IMR-90 (cell line): ENCODE measurements around the gene RETN. TPM values are rescaled to one million over a fixed set of nuclear protein-coding genes. Genes with fewer than 3 reads are reported as not detected.

ENCODE experiments used
- ATAC-seq: fragments of 200-7000 bp; cut with Tn5 transposase; 2 replicates; pipeline ENCODE4 v1.9.1; 2020; ENCODE audit warnings: low read depth, mild to moderate bottlenecking, moderate library complexity
- BruUV-seq: library from RNA; stranded (reverse); fragments of 400-500 nt; replicated peaks from 2 replicates; lab custom pipeline; 2021; lab: Mats Ljungman, UMichigan
- CTCF ChIA-PET: fragments of 300-600 bp; formaldehyde crosslinking; extraction: SDS; loops from one replicate; lab custom pipeline; 2021; ENCODE audit warnings: antibody characterized with exemption; lab: Yijun Ruan, JAX
- POLR2A ChIA-PET: fragments of 300-600 bp; sonication (Branson Sonifier 250); formaldehyde crosslinking; loops from one replicate; lab custom pipeline; 2022; ENCODE audit warnings: antibody characterized with exemption; ENCODE audit not compliant: unreplicated experiment; lab: Charles Lee
- DNase-seq: peaks from one replicate; pipeline ENCODE4 v3.0.0; 2013
- H2AFZ ChIP-seq: replicated peaks from 2 replicates; pipeline ENCODE3; 2013; ENCODE audit warnings: low read length, mild to moderate bottlenecking; ENCODE audit not compliant: poor library complexity
- H2AK5ac ChIP-seq: 2 replicates; pipeline ENCODE4 v1.6.1; 2013; ENCODE audit warnings: low read depth, low read length, inconsistent platforms
- H2AK9ac ChIP-seq: replicated peaks from 2 replicates; pipeline ENCODE3; 2013; ENCODE audit warnings: mild to moderate bottlenecking, low read depth, low read length, moderate library complexity; ENCODE audit not compliant: poor library complexity
- H2BK120ac ChIP-seq: 2 replicates; pipeline ENCODE4 v1.6.1; 2013; ENCODE audit warnings: low read depth, low read length, inconsistent platforms
- H2BK15ac ChIP-seq: 3 replicates; pipeline ENCODE4 v1.6.1; 2013; ENCODE audit warnings: low read depth, low read length, inconsistent platforms
- H2BK20ac ChIP-seq: 2 replicates; pipeline ENCODE4 v1.6.1; 2013; ENCODE audit warnings: low read depth, mild to moderate bottlenecking, inconsistent platforms, low read length, moderate library complexity
- H2BK5ac ChIP-seq: 2 replicates; pipeline ENCODE4 v1.6.1; 2013; ENCODE audit warnings: mild to moderate bottlenecking, low read depth, low read length, inconsistent platforms; ENCODE audit not compliant: poor library complexity, severe bottlenecking
- H3K14ac ChIP-seq: replicated peaks from 2 replicates; pipeline ENCODE4 v1.6.1; 2013; ENCODE audit warnings: low read depth, low read length, inconsistent platforms
- H3K18ac ChIP-seq: 2 replicates; pipeline ENCODE4 v1.6.1; 2013; ENCODE audit warnings: low read depth, low read length, control low read depth
- H3K23ac ChIP-seq: 2 replicates; pipeline ENCODE4 v1.6.1; 2013; ENCODE audit warnings: low read depth, low read length, inconsistent platforms
- H3K27ac ChIP-seq: 2 replicates; pipeline ENCODE4 v1.5.1; 2013; ENCODE audit warnings: mild to moderate bottlenecking, control low read depth, low read length; ENCODE audit not compliant: insufficient read depth
- H3K27me3 ChIP-seq: 2 replicates; pipeline ENCODE4 v1.6.1; 2013; ENCODE audit warnings: low read length; ENCODE audit not compliant: control insufficient read depth, insufficient read depth
- H3K36me3 ChIP-seq: 2 replicates; pipeline ENCODE4 v1.6.1; 2013; ENCODE audit warnings: low read length, mixed read lengths; ENCODE audit not compliant: control insufficient read depth, insufficient read depth
- H3K4ac ChIP-seq: 2 replicates; pipeline ENCODE4 v1.6.1; 2013; ENCODE audit warnings: low read depth, low read length, inconsistent platforms
- H3K4me1 ChIP-seq: 2 replicates; pipeline ENCODE4 v1.6.1; 2013; ENCODE audit warnings: low read length, mixed read lengths; ENCODE audit not compliant: control insufficient read depth, insufficient read depth
- H3K4me2 ChIP-seq: 2 replicates; pipeline ENCODE4 v1.6.1; 2013; ENCODE audit warnings: low read depth, mild to moderate bottlenecking, control low read depth, low read length, moderate library complexity
- H3K4me3 ChIP-seq: 2 replicates; pipeline ENCODE4 v1.5.1; 2013; ENCODE audit warnings: low read depth, mild to moderate bottlenecking, control low read depth, low read length, moderate library complexity; ENCODE audit not compliant: insufficient read depth
- H3K56ac ChIP-seq: 2 replicates; pipeline ENCODE4 v1.6.1; 2013; ENCODE audit warnings: low read length, inconsistent platforms; ENCODE audit not compliant: insufficient read depth; ENCODE audit errors: extremely low read depth
- H3K79me1 ChIP-seq, 2 experiments: 2 replicates each; pipeline ENCODE4 v1.6.1; 2013; ENCODE audit warnings: low read length in 2 of 2, inconsistent platforms in 1 of 2, low read depth in 1 of 2
- H3K9ac ChIP-seq: 2 replicates; pipeline ENCODE4 v1.6.1; 2013; ENCODE audit warnings: low read depth, low read length, control low read depth
- H3K9me1 ChIP-seq: 2 replicates; pipeline ENCODE4 v1.6.1; 2013; ENCODE audit warnings: low read length, inconsistent platforms; ENCODE audit not compliant: insufficient read depth
- H3K9me3 ChIP-seq: 2 replicates; pipeline ENCODE4 v1.6.1; 2013; ENCODE audit warnings: low read length; ENCODE audit not compliant: control insufficient read depth, insufficient read depth
- H4K20me1 ChIP-seq: 2 replicates; pipeline ENCODE4 v1.6.1; 2013; ENCODE audit warnings: low read length, inconsistent platforms; ENCODE audit not compliant: insufficient read depth
- H4K5ac ChIP-seq: 2 replicates; pipeline ENCODE4 v1.6.1; 2013; ENCODE audit warnings: mild to moderate bottlenecking, low read depth, low read length, control low read depth
- H4K8ac ChIP-seq, 2 experiments: 2 replicates each; pipeline ENCODE4 v1.6.1; 2013; ENCODE audit warnings: low read depth in 2 of 2, low read length in 2 of 2, control low read depth in 1 of 2, inconsistent platforms in 1 of 2
- H4K91ac ChIP-seq: 2 replicates; pipeline ENCODE4 v1.6.1; 2013; ENCODE audit warnings: low read depth, low read length, inconsistent platforms; ENCODE audit not compliant: insufficient read depth
- BHLHE40 ChIP-seq: fragments of 150-350 bp; IDR thresholded peaks from 2 replicates; pipeline ENCODE4 v1.6.1; 2016; ENCODE audit warnings: mild to moderate bottlenecking, low read depth, low read length
- CEBPB ChIP-seq: IDR thresholded peaks from 2 replicates; pipeline ENCODE4 v1.6.1; 2012; ENCODE audit warnings: low read depth, low read length, improper control_type of control experiment
- MAFK ChIP-seq: IDR thresholded peaks from 2 replicates; pipeline ENCODE4 v1.6.1; 2012; ENCODE audit warnings: low read depth, low read length, improper control_type of control experiment
- MAZ ChIP-seq: IDR thresholded peaks from 2 replicates; pipeline ENCODE4 v1.6.1; 2012; ENCODE audit warnings: low read depth, mild to moderate bottlenecking, low read length, improper control_type of control experiment, moderate library complexity, borderline replicate concordance
- NFE2L2 ChIP-seq: fragments of 150-350 bp; IDR thresholded peaks from 2 replicates; pipeline ENCODE4 v1.6.1; 2016; ENCODE audit warnings: low read depth, mild to moderate bottlenecking, low read length
- RCOR1 ChIP-seq: IDR thresholded peaks from 2 replicates; pipeline ENCODE4 v1.6.1; 2012; ENCODE audit warnings: mild to moderate bottlenecking, low read length, improper control_type of control experiment; ENCODE audit not compliant: insufficient replicate concordance
- RFX5 ChIP-seq: IDR thresholded peaks from 2 replicates; pipeline ENCODE4 v1.8.0; 2012; ENCODE audit warnings: low read depth, mild to moderate bottlenecking, low read length, moderate library complexity
- SMC3 ChIP-seq: fragments of 150-350 bp; IDR thresholded peaks from 2 replicates; pipeline ENCODE4 v1.6.1; 2016; ENCODE audit warnings: low read depth, mild to moderate bottlenecking, antibody characterized with exemption, low read length, moderate library complexity
- USF2 ChIP-seq: fragments of 150-350 bp; IDR thresholded peaks from 2 replicates; pipeline ENCODE4 v1.6.1; 2017; ENCODE audit warnings: mild to moderate bottlenecking, antibody characterized with exemption, low read length, low read depth
- WGBS, 2 experiments: methylation state at CpG; one replicate each; pipeline versions ENCODE4 v1.1.5 to v1.1.7; 2013; ENCODE audit warnings: missing lambda C conversion rate in 2 of 2; ENCODE audit not compliant: insufficient read length in 1 of 2; ENCODE audit errors: extremely low coverage in 2 of 2; 5-methylcytosine and 5-hydroxymethylcytosine counted together
- dilution Hi-C: fragments of 300-500 bp; cut with HindIII; formaldehyde crosslinking; loops from one replicate; pipeline ENCODE4 v1.14.3; 2018; ENCODE audit warnings: low sequenced_read_pairs; ENCODE audit not compliant: unreplicated experiment
- in situ Hi-C: fragments of 300-500 bp; cut with MboI; formaldehyde crosslinking; loops from 3 replicates; pipeline ENCODE4 v1.14.3; 2019; ENCODE audit warnings: low sequenced_read_pairs, inconsistent platforms, mixed read lengths
- intact Hi-C: fragments of 100-400 bp; cut with micrococcal nuclease; formaldehyde crosslinking; loops from 2 replicates; pipeline ENCODE4 v1.10.0; 2022
- polyA plus RNA-seq, 3 experiments: library from polyadenylated mRNA; depleted of rRNA; stranded (reverse); fragments of >200 nt; gene quantifications; 2 replicates each; pipeline ENCODE4 v1.2.3, GENCODE V29; 2012; ENCODE audit warnings: low replicate concordance in 1 of 3
- total RNA-seq: library from RNA; depleted of rRNA; stranded (reverse); fragments of >200 nt; gene quantifications from 2 replicates; pipeline ENCODE4 v1.2.3, GENCODE V29; 2012

RETN gene
- total and polyA plus RNA-seq, 2 of the 4 experiments (the other 2 are of a cell fraction): not detected

- peaks cover 5% of the 10 kb centered on the region; the same call in 1 of the 2 replicates for H4K20me1 ChIP-seq
- BruUV-seq: no TSS peak
- in situ Hi-C loops: no loop called here
- H3K23ac ChIP-seq: no peak overlapping the region
- WGBS, 2 experiments: no CpG with 5 or more reads among the region's 6 CpGs
- H3K27me3 ChIP-seq: peaks cover 14% of the 10 kb centered on the region; the same call in 1 of the 2 replicates
- H3K9ac ChIP-seq: no peak overlapping the region
- H3K36me3 ChIP-seq: peaks cover 4% of the 10 kb centered on the region; the same call in 1 of the 2 replicates
- no peak overlapping the region for H2BK120ac ChIP-seq
- H2BK20ac ChIP-seq: no peak overlapping the region
- no peak overlapping the region for H2AK5ac ChIP-seq
- ChIA-PET POLR2A (no interaction called here), CTCF (interaction anchor here (1.1 kb wide), 1 partner anchor 67 kb away, joined by 4 read pairs; no protein-coding TSS in a partner anchor)
- no peaks in the 10 kb centered on the region for H3K9me3 ChIP-seq
- H3K4me3 ChIP-seq: no peak overlapping the region
- intact Hi-C loops: no loop called here
- H3K4me1 ChIP-seq: no peaks in the 10 kb centered on the region
- H2BK15ac ChIP-seq: no peak overlapping the region
- H4K8ac ChIP-seq: no peak overlapping the region
- peaks cover 0 to 4% of the 10 kb centered on the region in 2 experiments; a peak in 2 of 4 replicates for H3K79me1 ChIP-seq
- H3K4me2 ChIP-seq: no peak overlapping the region
- no peak overlapping the region for H3K4ac ChIP-seq
- no peak overlapping the region for H4K5ac ChIP-seq
- no peak overlapping the region for H2BK5ac ChIP-seq
- no peak overlapping the region for H4K91ac ChIP-seq
- no peak for DNase-seq
- dilution Hi-C loops: no loop called here
- no peak for TF ChIP-seq BHLHE40
- TF ChIP-seq NFE2L2: no peak
- no peak for TF ChIP-seq USF2
- no peak for TF ChIP-seq RFX5
- TF ChIP-seq CEBPB: no peak
- TF ChIP-seq MAFK: no peak
- no peak for TF ChIP-seq SMC3
- TF ChIP-seq MAZ: no peak
- no peak for TF ChIP-seq RCOR1
- ATAC-seq: no peak
- H3K9me1 ChIP-seq: peaks cover 12% of the 10 kb centered on the region
- no peak overlapping the region for H3K18ac ChIP-seq
- H2AK9ac ChIP-seq: no peak overlapping the region
- no peak overlapping the region for H3K56ac ChIP-seq
- no peak overlapping the region for H3K27ac ChIP-seq
- H3K14ac ChIP-seq: no peak overlapping the region
- H2AFZ ChIP-seq: no peak overlapping the region
These were observed 33.2 kb upstream of the RETN start for GRCh38 chr19:7635670-7636069.
